MCF 10A (cell line): ENCODE data around the gene ADM5. TPM values are rescaled to one million over a fixed set of nuclear protein-coding genes. Genes with fewer than 3 reads are reported as not detected.

Experiments used
- BruUV-seq: library from RNA; stranded (reverse); fragments of 400-500 nt; replicated peaks from 2 replicates; lab custom pipeline; 2021; lab: Mats Ljungman, UMichigan
- CTCF ChIA-PET: fragments of 300-600 bp; sonication (Branson Sonifier 250); formaldehyde crosslinking; extraction: SDS; loops from one replicate; lab custom pipeline; 2021; ENCODE audit warnings: antibody characterized with exemption, inconsistent platforms; lab: Yijun Ruan, JAX
- POLR2A ChIA-PET: fragments of 300-600, 350-650 bp; sonication (Branson Sonifier 250); formaldehyde crosslinking; extraction: SDS; loops from one replicate; lab custom pipeline; 2020; ENCODE audit warnings: antibody characterized with exemption, inconsistent platforms; lab: Yijun Ruan, JAX
- DNase-seq: peaks from one replicate; pipeline ENCODE4 v3.0.0-alpha.2; 2018; ENCODE audit not compliant: unreplicated experiment
- H3K27ac Mint-ChIP-seq: one replicate; pipeline ENCODE4 v1.8.0; 2022; ENCODE audit warnings: mild to moderate bottlenecking, low read depth, mixed read lengths; ENCODE audit not compliant: unreplicated experiment
- H3K27me3 Mint-ChIP-seq: one replicate; pipeline ENCODE4 v1.8.0; 2022; ENCODE audit warnings: mixed read lengths; ENCODE audit not compliant: insufficient read depth, unreplicated experiment
- H3K36me3 Mint-ChIP-seq: one replicate; pipeline ENCODE4 v1.8.0; 2022; ENCODE audit warnings: mild to moderate bottlenecking, moderate library complexity, mixed read lengths; ENCODE audit not compliant: insufficient read depth, unreplicated experiment
- H3K4me1 Mint-ChIP-seq: one replicate; pipeline ENCODE4 v1.8.0; 2022; ENCODE audit warnings: mixed read lengths; ENCODE audit not compliant: insufficient read depth, unreplicated experiment
- H3K4me3 Mint-ChIP-seq: one replicate; pipeline ENCODE4 v1.8.0; 2022; ENCODE audit warnings: mild to moderate bottlenecking, moderate library complexity, mixed read lengths; ENCODE audit not compliant: unreplicated experiment
- H3K9me3 Mint-ChIP-seq: one replicate; pipeline ENCODE4 v1.8.0; 2022; ENCODE audit warnings: mixed read lengths; ENCODE audit not compliant: unreplicated experiment
- intact Hi-C: fragments of 100-400 bp; cut with micrococcal nuclease; formaldehyde crosslinking; loops from 2 replicates; pipeline ENCODE4 v1.14.1; 2022
- total RNA-seq: library from RNA; stranded (reverse); gene quantifications from 2 replicates; pipeline ENCODE4 v1.2.3, GENCODE V29; 2022
- TF ChIP-seq, protein P1 (sequence below): fragments of 200-600 bp; IDR thresholded peaks from one replicate; pipeline ENCODE4 v1.8.0; 2022; ENCODE audit warnings: antibody characterized with exemption, mild to moderate bottlenecking; ENCODE audit not compliant: unreplicated experiment

The ADM5 gene
- total RNA-seq, 1 experiment from 2014 or later, result 1.8 TPM

DNA sequence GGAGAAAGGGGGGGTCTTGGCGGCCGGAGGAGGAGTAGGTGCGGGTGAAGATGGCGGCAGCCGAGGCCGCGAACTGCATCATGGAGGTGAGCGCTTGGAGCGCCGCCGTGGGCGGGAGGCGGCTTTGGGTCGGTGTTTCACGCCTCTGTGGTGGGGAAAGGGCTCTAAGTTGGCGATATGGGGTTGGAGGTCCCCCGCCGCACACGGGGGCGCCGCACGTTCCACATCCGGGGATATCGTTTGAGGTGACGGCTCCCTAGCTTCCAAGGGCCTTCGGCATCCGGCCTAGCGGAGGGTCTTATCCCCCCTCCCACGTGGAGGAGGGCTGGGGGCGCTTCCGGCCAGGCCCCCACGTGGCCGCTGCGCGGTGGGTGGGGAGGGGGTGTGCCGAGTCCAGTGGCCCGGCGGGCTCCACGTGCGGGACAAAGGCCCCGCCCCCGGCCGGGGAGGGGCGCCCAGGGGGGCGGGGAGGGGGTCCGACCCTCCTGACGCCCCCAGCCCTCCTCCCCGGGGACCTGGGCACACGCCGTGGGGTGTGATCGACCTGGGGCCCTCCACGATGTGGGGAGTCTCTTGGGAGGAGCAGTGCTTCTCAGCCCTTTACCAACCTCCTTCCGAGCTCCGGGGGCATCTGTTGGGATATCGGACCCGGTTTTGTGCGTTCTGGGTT, 12.0 kb upstream of the ADM5 start, which contains the start of gene PRMT1:
Gene PRMT1 (plus strand): TSS at position 41 of the 670 bp plus-strand sequence. CDS start 10 bp downstream, at position 51.
- intact Hi-C loops, result loop anchor here (5.0 to 10.0 kb wide), 3 partner anchors 85 to 177 kb away; partner anchors contain the start of genes AP2A1, PRR12 and PTOV1
- TF ChIP-seq, protein P1, sequence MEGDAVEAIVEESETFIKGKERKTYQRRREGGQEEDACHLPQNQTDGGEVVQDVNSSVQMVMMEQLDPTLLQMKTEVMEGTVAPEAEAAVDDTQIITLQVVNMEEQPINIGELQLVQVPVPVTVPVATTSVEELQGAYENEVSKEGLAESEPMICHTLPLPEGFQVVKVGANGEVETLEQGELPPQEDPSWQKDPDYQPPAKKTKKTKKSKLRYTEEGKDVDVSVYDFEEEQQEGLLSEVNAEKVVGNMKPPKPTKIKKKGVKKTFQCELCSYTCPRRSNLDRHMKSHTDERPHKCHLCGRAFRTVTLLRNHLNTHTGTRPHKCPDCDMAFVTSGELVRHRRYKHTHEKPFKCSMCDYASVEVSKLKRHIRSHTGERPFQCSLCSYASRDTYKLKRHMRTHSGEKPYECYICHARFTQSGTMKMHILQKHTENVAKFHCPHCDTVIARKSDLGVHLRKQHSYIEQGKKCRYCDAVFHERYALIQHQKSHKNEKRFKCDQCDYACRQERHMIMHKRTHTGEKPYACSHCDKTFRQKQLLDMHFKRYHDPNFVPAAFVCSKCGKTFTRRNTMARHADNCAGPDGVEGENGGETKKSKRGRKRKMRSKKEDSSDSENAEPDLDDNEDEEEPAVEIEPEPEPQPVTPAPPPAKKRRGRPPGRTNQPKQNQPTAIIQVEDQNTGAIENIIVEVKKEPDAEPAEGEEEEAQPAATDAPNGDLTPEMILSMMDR, result no peak
- no peak for DNase-seq
- CTCF ChIA-PET, result interaction anchor here (0.6 to 1.1 kb wide), 5 partner anchors 17 to 170 kb away, joined by 3 to 4 read pairs (median 4); no protein-coding TSS in a partner anchor
- Mint-ChIP-seq H3K4me3 (peak within 1 kb of the TSS; percentile 96), H3K4me1 (peaks cover 15% of the 10 kb centered on the region), H3K27ac (peak within 1 kb of the TSS; percentile 99), H3K27me3 (no peaks in the 10 kb centered on the region), H3K36me3 (peaks cover 46% of the 10 kb centered on the region), H3K9me3 (no peaks in the 10 kb centered on the region)
- TSS peak; percentile 51 for BruUV-seq
- POLR2A ChIA-PET, result interaction anchor here (0.7 to 8.4 kb wide), 23 partner anchors 10 to 707 kb away, joined by 3 to 121 read pairs (median 7); partner anchors contain the start of genes ADM5, AKT1S1, AP2A1 and BCL2L12

DNA sequence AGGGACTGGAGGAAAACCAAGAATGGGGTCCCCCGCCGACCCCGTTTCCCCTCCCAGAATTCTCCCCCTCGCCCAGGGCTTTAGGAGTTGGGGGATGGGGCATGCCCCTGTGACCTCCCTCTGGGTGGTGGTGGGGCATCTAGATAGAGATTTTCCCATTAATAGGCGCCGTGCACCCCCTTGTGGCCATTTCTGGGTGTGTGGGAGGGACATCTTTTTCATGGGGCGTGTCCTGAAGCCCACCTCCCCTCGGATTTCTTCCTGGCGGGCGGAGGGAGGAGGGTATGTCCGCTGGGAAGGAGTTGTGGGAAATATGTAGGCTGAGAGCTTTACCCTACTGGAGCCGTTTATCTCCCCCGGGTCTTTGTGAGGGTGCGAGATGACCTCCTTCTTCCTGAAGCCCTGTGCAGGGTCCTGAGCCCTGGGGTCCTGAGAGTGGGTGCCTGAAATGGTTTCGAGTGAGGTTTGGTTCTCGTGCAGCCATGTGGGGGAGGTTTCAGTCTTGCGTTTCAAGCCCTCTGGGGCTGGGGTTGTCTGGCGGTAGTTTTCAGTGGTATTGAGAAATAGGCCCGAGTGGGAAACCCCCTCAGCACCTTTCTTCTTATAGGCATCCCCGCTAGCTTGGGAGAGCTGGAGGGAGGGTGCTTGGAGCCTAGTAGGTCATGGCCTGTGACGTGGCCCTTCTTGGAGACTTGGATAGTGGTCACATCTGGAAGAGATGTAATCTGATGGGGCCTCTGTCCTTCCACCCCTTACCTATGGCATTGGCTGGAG, 11.3 kb upstream of the ADM5 start:
- BruUV-seq, result no TSS peak
- POLR2A ChIA-PET, result interaction anchor here (0.6 to 8.4 kb wide), 17 partner anchors 12 to 251 kb away, joined by 3 to 121 read pairs (median 7); partner anchors contain the start of genes AKT1S1, AP2A1, ATF5 and BCL2L12
- DNase-seq, result peak; percentile 79
- intact Hi-C loops, result loop anchor here (1.0 to 10.0 kb wide), 4 partner anchors 86 to 177 kb away; partner anchors contain the start of genes AP2A1, PRR12 and PTOV1
- peak overlapping the region; percentile 96 for H3K4me3 Mint-ChIP-seq
- H3K4me1 Mint-ChIP-seq, result peaks cover 12% of the 10 kb centered on the region
- peak overlapping the region; percentile 60 for H3K27ac Mint-ChIP-seq
- peaks cover 52% of the 10 kb centered on the region for H3K36me3 Mint-ChIP-seq
- H3K27me3 Mint-ChIP-seq, result no peaks in the 10 kb centered on the region
- H3K9me3 Mint-ChIP-seq, result no peaks in the 10 kb centered on the region
- CTCF ChIA-PET, result interaction anchor here (0.5 to 1.5 kb wide), 11 partner anchors 9 to 549 kb away, joined by 3 to 5 read pairs (median 3); partner anchors contain the start of gene RRAS
- TF ChIP-seq, protein P1, result peak; percentile 71

- H3K9me3 Mint-ChIP-seq, result no peaks in the 10 kb centered on the region
- CTCF ChIA-PET, result interaction anchor here (0.5 to 1.5 kb wide), 11 partner anchors 16 to 287 kb away, joined by 3 to 5 read pairs (median 3); partner anchors contain the start of gene SCAF1
- H3K27me3 Mint-ChIP-seq, result no peaks in the 10 kb centered on the region
- POLR2A ChIA-PET, result interaction anchor here (0.6 to 8.4 kb wide), 13 partner anchors 15 to 250 kb away, joined by 3 to 121 read pairs (median 4); partner anchors contain the start of genes AKT1S1, AP2A1, ATF5 and BCL2L12
- intact Hi-C loops, result loop anchor here (1.0 to 10.0 kb wide), 4 partner anchors 87 to 176 kb away; partner anchors contain the start of genes AP2A1, PRR12 and PTOV1
- peaks cover 56% of the 10 kb centered on the region for H3K36me3 Mint-ChIP-seq
- TF ChIP-seq, protein P1, result no peak
- H3K4me1 Mint-ChIP-seq, result peaks cover 12% of the 10 kb centered on the region
- H3K4me3 Mint-ChIP-seq, result peak overlapping the region; percentile 96
- no TSS peak for BruUV-seq
- DNase-seq, result no peak
- peak overlapping the region; percentile 60 for H3K27ac Mint-ChIP-seq
Measured at GRCh38 chr19:49678985-49679770, 10.2 kb upstream of the ADM5 start.
